Bone marrow (tissue), 2 donors: ENCODE data around the gene GJA3.
A peak's percentile ranks its signal among the peaks of the same experiment; 100 is the strongest.

Experiments used
- DNase-seq, 2 donors: peaks; one replicate each; lab custom pipeline; 2025; lab: John Stamatoyannopoulos, UW

The GJA3 gene

GRCh38 chr13:20160306-20161274, at the start of gene GJA3:
Gene GJA3, minus strand, starts transcription at chr13:20161052. Its CDS starts 17,764 bp downstream, at chr13:20143288.
- no peak for DNase-seq

GRCh38 chr13:20209948-20210347, 49.1 kb upstream of the GJA3 start:
- no peak for DNase-seq

GRCh38 chr13:20206698-20207235, 45.9 kb upstream of the GJA3 start:
- no peak for DNase-seq

- no peak for DNase-seq
Observed at GRCh38 chr13:20206065-20206697, 45.3 kb upstream of the GJA3 start.

- DNase-seq, result no peak
Observed at GRCh38 chr13:20198781-20199180, 37.9 kb upstream of the GJA3 start.

GRCh38 chr13:20197361-20197834, 36.5 kb upstream of the GJA3 start:
- DNase-seq, result no peak

- no peak for DNase-seq
Observed at GRCh38 chr13:20195801-20196200, 34.9 kb upstream of the GJA3 start.

- peak in 1 of 2 donors; percentile 18 for DNase-seq
Observed at GRCh38 chr13:20193907-20194631, 33.2 kb upstream of the GJA3 start.

- no peak for DNase-seq
Observed at GRCh38 chr13:20193162-20193906, 32.5 kb upstream of the GJA3 start.

- no peak for DNase-seq
Observed at GRCh38 chr13:20192836-20193161, 31.9 kb upstream of the GJA3 start, which contains the start of gene GJB2. Gene GJB2, minus strand, starts transcription at chr13:20192938. Its CDS starts 3,357 bp downstream, at chr13:20189581.

GRCh38 chr13:20192158-20192835, 31.4 kb upstream of the GJA3 start:
- no peak for DNase-seq

- DNase-seq, result no peak
Observed at GRCh38 chr13:20191311-20192157, 30.7 kb upstream of the GJA3 start.

GRCh38 chr13:20190481-20191310, 29.8 kb upstream of the GJA3 start:
- DNase-seq, result no peak

- DNase-seq, result no peak
Observed at GRCh38 chr13:20190076-20190475, 29.2 kb upstream of the GJA3 start.

GRCh38 chr13:20188667-20189553, 28.1 kb upstream of the GJA3 start:
- DNase-seq, result peak in 1 of 2 donors; percentile 36

GRCh38 chr13:20186771-20187170, 25.9 kb upstream of the GJA3 start:
- no peak for DNase-seq

GRCh38 chr13:20185366-20186056, 24.7 kb upstream of the GJA3 start:
- DNase-seq, result no peak
